ENCODE data around the gene POLD3. TPM values are rescaled to one million over a fixed set of nuclear protein-coding genes. Genes with fewer than 3 reads are reported as not detected.

Gene POLD3
- total RNA-seq, 1 experiment from 2014 or later = 18.9 TPM

DNA sequence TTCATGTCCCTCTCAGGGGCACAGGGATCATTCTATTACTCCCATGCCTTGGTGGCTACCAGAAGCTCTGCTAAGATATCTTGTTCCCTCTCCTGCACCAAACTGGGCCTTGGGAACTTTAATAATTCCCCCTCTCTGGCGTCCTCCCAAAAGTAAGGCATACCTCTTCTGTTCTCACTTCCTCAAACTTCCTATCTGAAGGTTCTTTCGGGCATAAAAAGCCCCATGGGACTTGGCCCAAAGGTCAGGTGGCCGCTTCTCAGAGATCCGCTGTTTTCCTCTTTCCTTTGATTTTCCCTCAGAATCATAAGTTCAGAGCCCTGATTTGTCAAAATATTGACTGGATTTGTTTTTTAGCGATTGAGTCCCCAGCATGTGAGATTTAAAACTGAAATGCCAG is 13.0 kb downstream of the POLD3 start:
- BruUV-seq (replicated peaks) = no TSS peak
- H4K20me1 ChIP-seq (ENCODE audit: insufficient read depth) = no peaks in the 10 kb centered on the region
- H3K4me3 ChIP-seq (replicated peaks in 1 of 2; ENCODE audit: low read depth in 1 of 2, low read length in 2 of 2) = no peak overlapping the region
- H3K27me3 ChIP-seq (ENCODE audit: insufficient read depth, low read length) = no peaks in the 10 kb centered on the region
- no peaks in the 10 kb centered on the region for H3K4me1 ChIP-seq (ENCODE audit: control insufficient read depth in 1 of 2, insufficient read depth in 2 of 2, low read length in 2 of 2)
- ChIA-PET POLR2A (no interaction called here), CTCF (no interaction called here), RAD21 (ENCODE audit: low non-redundant PET in 1 of 2, low total read pairs in 2 of 2, uncharacterized antibody in 2 of 2, unreplicated experiment in 2 of 2) (no interaction called here)
- intact Hi-C loops (cut with micrococcal nuclease) = no loop called here
- H3K79me2 ChIP-seq (ENCODE audit: insufficient read depth, low read length) = peaks cover 31% of the 10 kb centered on the region
- no peak overlapping the region for H3K4me2 ChIP-seq (ENCODE audit: low read length)
- no peaks in the 10 kb centered on the region for H3K9me2 ChIP-seq (ENCODE audit: insufficient read depth)
- H3K36me3 ChIP-seq (ENCODE audit: control insufficient read depth in 1 of 2, insufficient read depth in 2 of 2, low read length in 2 of 2) = peaks cover 8 to 15% of the 10 kb centered on the region in 2 experiments; a peak in 2 of 4 replicates
- TF ChIP-seq SIN3A (IDR thresholded peaks at IDR 0.05; ENCODE audit: low read depth) (no peak), SRF (IDR thresholded peaks at IDR 0.05; ENCODE audit: low read depth) (no peak), POLR2AphosphoS5 (IDR thresholded peaks at IDR 0.05; ENCODE audit: low read depth, low read length) (no peak), EGR1 (IDR thresholded peaks at IDR 0.05; ENCODE audit: low read depth) (no peak), ZFX (IDR thresholded peaks at IDR 0.05) (no peak), SP1 (IDR thresholded peaks at IDR 0.05; ENCODE audit: low read depth) (no peak), EZH2 (IDR thresholded peaks at IDR 0.05) (no peak), TCF7L2 (IDR thresholded peaks at IDR 0.05; ENCODE audit: borderline replicate concordance, extremely low read depth, insufficient read depth, insufficient read length) (no peak), POLR2A (IDR thresholded peaks at IDR 0.05; ENCODE audit: borderline replicate concordance, extremely low read depth, insufficient read depth, insufficient read length) (no peak), ZNF274 (IDR thresholded peaks at IDR 0.05; ENCODE audit: low read depth, low read length) (no peak), CEBPB (IDR thresholded peaks at IDR 0.05; ENCODE audit: low read depth) (no peak)
- TF ChIP-seq, protein P1, sequence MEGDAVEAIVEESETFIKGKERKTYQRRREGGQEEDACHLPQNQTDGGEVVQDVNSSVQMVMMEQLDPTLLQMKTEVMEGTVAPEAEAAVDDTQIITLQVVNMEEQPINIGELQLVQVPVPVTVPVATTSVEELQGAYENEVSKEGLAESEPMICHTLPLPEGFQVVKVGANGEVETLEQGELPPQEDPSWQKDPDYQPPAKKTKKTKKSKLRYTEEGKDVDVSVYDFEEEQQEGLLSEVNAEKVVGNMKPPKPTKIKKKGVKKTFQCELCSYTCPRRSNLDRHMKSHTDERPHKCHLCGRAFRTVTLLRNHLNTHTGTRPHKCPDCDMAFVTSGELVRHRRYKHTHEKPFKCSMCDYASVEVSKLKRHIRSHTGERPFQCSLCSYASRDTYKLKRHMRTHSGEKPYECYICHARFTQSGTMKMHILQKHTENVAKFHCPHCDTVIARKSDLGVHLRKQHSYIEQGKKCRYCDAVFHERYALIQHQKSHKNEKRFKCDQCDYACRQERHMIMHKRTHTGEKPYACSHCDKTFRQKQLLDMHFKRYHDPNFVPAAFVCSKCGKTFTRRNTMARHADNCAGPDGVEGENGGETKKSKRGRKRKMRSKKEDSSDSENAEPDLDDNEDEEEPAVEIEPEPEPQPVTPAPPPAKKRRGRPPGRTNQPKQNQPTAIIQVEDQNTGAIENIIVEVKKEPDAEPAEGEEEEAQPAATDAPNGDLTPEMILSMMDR (IDR thresholded peaks at IDR 0.05 in 2 of 3, conservative IDR thresholded peaks at IDR 0.05 in 1 of 3; ENCODE audit: borderline replicate concordance in 1 of 3, insufficient read depth in 1 of 3, low read depth in 2 of 3, low read length in 2 of 3) = no peak
- TF ChIP-seq, protein P2, sequence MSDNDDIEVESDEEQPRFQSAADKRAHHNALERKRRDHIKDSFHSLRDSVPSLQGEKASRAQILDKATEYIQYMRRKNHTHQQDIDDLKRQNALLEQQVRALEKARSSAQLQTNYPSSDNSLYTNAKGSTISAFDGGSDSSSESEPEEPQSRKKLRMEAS (IDR thresholded peaks at IDR 0.05) = no peak
- no peak for DNase-seq (ENCODE audit: low read depth, low spot score)
- no peak overlapping the region for H2AFZ ChIP-seq (ENCODE audit: low read depth, low read length, poor library complexity, severe bottlenecking)
- H3K27ac ChIP-seq (ENCODE audit: low read depth, low read length) = no peak overlapping the region
- H3K9me3 ChIP-seq (ENCODE audit: control insufficient read depth in 1 of 2, insufficient read depth in 1 of 2, low read depth in 1 of 2, low read length in 2 of 2) = no peaks in the 10 kb centered on the region
- no peak for ATAC-seq
- H3K9ac ChIP-seq (ENCODE audit: low read length) = no peak overlapping the region
